Measurements from ENCODE around the gene PLPPR3. TPM values are rescaled to one million over a fixed set of nuclear protein-coding genes. Genes with fewer than 3 reads are reported as not detected.

PLPPR3 gene
- total and polyA plus RNA-seq, 10 of the 15 experiments (the other 5 are each of a cell fraction or from before 2014, with no cell fraction given) = 0.07 TPM; not detected in 9

GRCh38 chr19:827314-827709 is 5.6 kb upstream of the PLPPR3 start:
- TF ChIP-seq POU2F2 (IDR thresholded peaks at IDR 0.05; ENCODE audit: borderline replicate concordance, low read depth, low read length) (no peak), SKIL (IDR thresholded peaks at IDR 0.05; ENCODE audit: low read depth, poor library complexity, severe bottlenecking) (no peak), NFIC (IDR thresholded peaks at IDR 0.05; ENCODE audit: low read depth, low read length) (no peak), PBX3 (IDR thresholded peaks at IDR 0.05; ENCODE audit: insufficient replicate concordance, low read depth, low read length) (no peak), SMAD5 (IDR thresholded peaks at IDR 0.05; ENCODE audit: low read depth) (no peak), ESRRA (IDR thresholded peaks at IDR 0.05; ENCODE audit: low read length) (no peak), WRNIP1 (IDR thresholded peaks at IDR 0.05; ENCODE audit: borderline replicate concordance, low read depth, low read length) (no peak)
- no peak overlapping the region for H3K27ac ChIP-seq (ENCODE audit: control insufficient read depth, insufficient read depth)
- no peaks in the 10 kb centered on the region for H3K27me3 ChIP-seq (replicated peaks in 1 of 2; ENCODE audit: control insufficient read depth in 2 of 2, insufficient read depth in 2 of 2, low read length in 1 of 2)
- in situ Hi-C loops (cut with MboI) (no loop called here), intact Hi-C loops (cut with micrococcal nuclease; ENCODE audit: unreplicated experiment) (no loop called here)
- no peaks in the 10 kb centered on the region for H3K4me1 ChIP-seq (ENCODE audit: control insufficient read depth, insufficient read depth, low read length)
- no peak overlapping the region for H3K9ac ChIP-seq (ENCODE audit: control insufficient read depth, insufficient read depth, low read length)
- H3K4me2 ChIP-seq (ENCODE audit: control insufficient read depth, insufficient read depth) = no peak overlapping the region
- no peaks in the 10 kb centered on the region for H3K9me3 ChIP-seq (replicated peaks; ENCODE audit: control insufficient read depth, insufficient read depth, low read length)
- no peak overlapping the region for H3K4me3 ChIP-seq
- WGBS (ENCODE audit: insufficient coverage, insufficient replicate concordance, low lambda C conversion rate, missing lambda C conversion rate) = 93% methylated on average over 11 of the region's 11 CpGs
- no peaks in the 10 kb centered on the region for H3K36me3 ChIP-seq (ENCODE audit: control insufficient read depth in 2 of 2, insufficient read depth in 2 of 2, low read length in 1 of 2)
- FAIRE-seq (no peak), ATAC-seq (no peak), DNase-seq (ENCODE audit: low read depth, low spot score) (no peak)
- SMC1A ChIA-PET (ENCODE audit: uncharacterized antibody, unreplicated experiment) = no interaction called here
- no peak overlapping the region for H2AFZ ChIP-seq (ENCODE audit: control insufficient read depth, low read depth, low read length)
- RAD21 ChIA-PET (ENCODE audit: unreplicated experiment) = no interaction called here
- POLR2A ChIA-PET = no interaction called here
- H3K79me2 ChIP-seq (ENCODE audit: control insufficient read depth, insufficient read depth, low read length) = no peaks in the 10 kb centered on the region
- no TSS peak for BruUV-seq (replicated peaks)
- CTCF ChIA-PET = no interaction called here
- H4K20me1 ChIP-seq (ENCODE audit: control insufficient read depth, insufficient read depth) = no peaks in the 10 kb centered on the region

Measured in GM12878 (cell line).